ENCODE data around the gene DGCR2.
"Not testable (repeated sequence)": the region's sequence is repeated elsewhere in the genome, so short reads cannot be mapped to it uniquely, and the experiment has no call there.

The DGCR2 gene

GRCh38 chr22:19037282-19038163, 84.7 kb downstream of the DGCR2 start:
- Histone ChIP-seq H3K27me3 (ENCODE audit: insufficient read depth, insufficient read length) (no peaks in the 10 kb centered on the region), H3K4me3 (ENCODE audit: insufficient read length, low read depth) (no peak overlapping the region), H3K9ac (ENCODE audit: insufficient read length, low read depth) (no peak overlapping the region), H3K9me3 (ENCODE audit: insufficient read depth, low read length) (no peaks in the 10 kb centered on the region), H3K36me3 (ENCODE audit: insufficient read depth, insufficient read length, low read length) (peaks cover 49% of the 10 kb centered on the region), H3K4me1 (ENCODE audit: insufficient read depth, insufficient read length) (no peaks in the 10 kb centered on the region)
- TF ChIP-seq SUZ12 (IDR thresholded peaks at IDR 0.05; ENCODE audit: extremely low read depth, insufficient read depth, insufficient read length) (no peak), YY1 (IDR thresholded peaks at IDR 0.05; ENCODE audit: insufficient read depth, insufficient read length) (no peak)
- DNase-seq (ENCODE audit: low read depth, low spot score), result no peak

- no peaks in the 10 kb centered on the region for H3K4me1 ChIP-seq (ENCODE audit: insufficient read depth, insufficient read length)
- no peaks in the 10 kb centered on the region for H3K27me3 ChIP-seq (ENCODE audit: insufficient read depth, insufficient read length)
- no peak overlapping the region for H3K9ac ChIP-seq (ENCODE audit: insufficient read length, low read depth)
- no peak for DNase-seq (ENCODE audit: low read depth, low spot score)
- H3K9me3 ChIP-seq (ENCODE audit: insufficient read depth, low read length), result no peaks in the 10 kb centered on the region
- TF ChIP-seq SUZ12 (IDR thresholded peaks at IDR 0.05; ENCODE audit: extremely low read depth, insufficient read depth, insufficient read length) (no peak), YY1 (IDR thresholded peaks at IDR 0.05; ENCODE audit: insufficient read depth, insufficient read length) (no peak), ZNF274 (IDR thresholded peaks at IDR 0.05; ENCODE audit: low read depth, low read length) (no peak)
- H3K36me3 ChIP-seq (ENCODE audit: insufficient read depth, insufficient read length, low read length), result peaks cover 41% of the 10 kb centered on the region
- H3K4me3 ChIP-seq (ENCODE audit: insufficient read length, low read depth), result no peak overlapping the region
Measured at GRCh38 chr22:19036523-19037273, 85.5 kb downstream of the DGCR2 start.

- DNase-seq (ENCODE audit: low read depth, low spot score), result no peak
- Histone ChIP-seq H3K9ac (ENCODE audit: insufficient read length, low read depth) (no peak overlapping the region), H3K36me3 (ENCODE audit: insufficient read depth, insufficient read length, low read length) (peaks cover 37% of the 10 kb centered on the region)
Measured at GRCh38 chr22:19036229-19036522, 86.0 kb downstream of the DGCR2 start.

GRCh38 chr22:19035474-19036228, 86.6 kb downstream of the DGCR2 start:
- H3K9me3 ChIP-seq (ENCODE audit: insufficient read depth, low read length), result no peaks in the 10 kb centered on the region
- no peaks in the 10 kb centered on the region for H3K4me1 ChIP-seq (ENCODE audit: insufficient read depth, insufficient read length)

More at GRCh38 chr22:19036229-19036522, 86.0 kb downstream of the DGCR2 start:
- peaks cover 3% of the 10 kb centered on the region for H3K27me3 ChIP-seq (ENCODE audit: insufficient read depth, insufficient read length)
- H3K4me3 ChIP-seq (ENCODE audit: insufficient read length, low read depth), result no peak overlapping the region
- TF ChIP-seq SUZ12 (IDR thresholded peaks at IDR 0.05; ENCODE audit: extremely low read depth, insufficient read depth, insufficient read length) (no peak), YY1 (IDR thresholded peaks at IDR 0.05; ENCODE audit: insufficient read depth, insufficient read length) (no peak), ZNF274 (IDR thresholded peaks at IDR 0.05; ENCODE audit: low read depth, low read length) (no peak)
- no peaks in the 10 kb centered on the region for H3K9me3 ChIP-seq (ENCODE audit: insufficient read depth, low read length)
- no peaks in the 10 kb centered on the region for H3K4me1 ChIP-seq (ENCODE audit: insufficient read depth, insufficient read length)

GRCh38 chr22:19035126-19035473, 87.1 kb downstream of the DGCR2 start:
- H3K4me1 ChIP-seq (ENCODE audit: insufficient read depth, insufficient read length); H3K9ac ChIP-seq (ENCODE audit: insufficient read length, low read depth); H3K9me3 ChIP-seq (ENCODE audit: insufficient read depth, low read length); DNase-seq (ENCODE audit: low read depth, low spot score); H3K4me3 ChIP-seq (ENCODE audit: insufficient read length, low read depth): not testable (repeated sequence)
- Histone ChIP-seq H3K27me3 (ENCODE audit: insufficient read depth, insufficient read length) (peaks cover 11% of the 10 kb centered on the region), H3K36me3 (ENCODE audit: insufficient read depth, insufficient read length, low read length) (peaks cover 26% of the 10 kb centered on the region)

More at GRCh38 chr22:19035474-19036228, 86.6 kb downstream of the DGCR2 start:
- Histone ChIP-seq H3K36me3 (ENCODE audit: insufficient read depth, insufficient read length, low read length) (peaks cover 31% of the 10 kb centered on the region), H3K27me3 (ENCODE audit: insufficient read depth, insufficient read length) (peaks cover 6% of the 10 kb centered on the region), H3K4me3 (ENCODE audit: insufficient read length, low read depth) (no peak overlapping the region), H3K9ac (ENCODE audit: insufficient read length, low read depth) (no peak overlapping the region)
- no peak for TF ChIP-seq ZNF274 (IDR thresholded peaks at IDR 0.05; ENCODE audit: low read depth, low read length)
- no peak for TF ChIP-seq YY1 (IDR thresholded peaks at IDR 0.05; ENCODE audit: insufficient read depth, insufficient read length)
- TF ChIP-seq SUZ12 (IDR thresholded peaks at IDR 0.05; ENCODE audit: extremely low read depth, insufficient read depth, insufficient read length), result no peak
- no peak for DNase-seq (ENCODE audit: low read depth, low spot score)

- not testable (repeated sequence) for H3K9me3 ChIP-seq (ENCODE audit: insufficient read depth, low read length); DNase-seq (ENCODE audit: low read depth, low spot score); H3K4me3 ChIP-seq (ENCODE audit: insufficient read length, low read depth); H3K4me1 ChIP-seq (ENCODE audit: insufficient read depth, insufficient read length); H3K9ac ChIP-seq (ENCODE audit: insufficient read length, low read depth)
- Histone ChIP-seq H3K36me3 (ENCODE audit: insufficient read depth, insufficient read length, low read length) (peaks cover 22% of the 10 kb centered on the region), H3K27me3 (ENCODE audit: insufficient read depth, insufficient read length) (peaks cover 13% of the 10 kb centered on the region)
Measured at GRCh38 chr22:19034724-19035120, 87.5 kb downstream of the DGCR2 start.

- DNase-seq (ENCODE audit: low read depth, low spot score); H3K9me3 ChIP-seq (ENCODE audit: insufficient read depth, low read length); H3K4me1 ChIP-seq (ENCODE audit: insufficient read depth, insufficient read length); H3K9ac ChIP-seq (ENCODE audit: insufficient read length, low read depth); H3K4me3 ChIP-seq (ENCODE audit: insufficient read length, low read depth): not testable (repeated sequence)
- Histone ChIP-seq H3K36me3 (ENCODE audit: insufficient read depth, insufficient read length, low read length) (peaks cover 17% of the 10 kb centered on the region), H3K27me3 (ENCODE audit: insufficient read depth, insufficient read length) (peaks cover 16% of the 10 kb centered on the region)
Measured at GRCh38 chr22:19034031-19034723, 88.0 kb downstream of the DGCR2 start.

GRCh38 chr22:19033568-19033905, 88.7 kb downstream of the DGCR2 start:
- Histone ChIP-seq H3K36me3 (ENCODE audit: insufficient read depth, insufficient read length, low read length) (peaks cover 10% of the 10 kb centered on the region), H3K27me3 (ENCODE audit: insufficient read depth, insufficient read length) (peaks cover 22% of the 10 kb centered on the region)
- H3K9me3 ChIP-seq (ENCODE audit: insufficient read depth, low read length); H3K4me3 ChIP-seq (ENCODE audit: insufficient read length, low read depth); DNase-seq (ENCODE audit: low read depth, low spot score); H3K9ac ChIP-seq (ENCODE audit: insufficient read length, low read depth); H3K4me1 ChIP-seq (ENCODE audit: insufficient read depth, insufficient read length): not testable (repeated sequence)

- H3K9ac ChIP-seq (ENCODE audit: insufficient read length, low read depth); H3K9me3 ChIP-seq (ENCODE audit: insufficient read depth, low read length); H3K4me1 ChIP-seq (ENCODE audit: insufficient read depth, insufficient read length); H3K4me3 ChIP-seq (ENCODE audit: insufficient read length, low read depth); H3K36me3 ChIP-seq (ENCODE audit: insufficient read depth, insufficient read length, low read length); DNase-seq (ENCODE audit: low read depth, low spot score): not testable (repeated sequence)
- peaks cover 22% of the 10 kb centered on the region for H3K27me3 ChIP-seq (ENCODE audit: insufficient read depth, insufficient read length)
Measured at GRCh38 chr22:19032898-19033567, 89.2 kb downstream of the DGCR2 start.
